HUES48 (cell line): ENCODE measurements around the gene MIPOL1.
"Not testable (repeated sequence)": the region's sequence is repeated elsewhere in the genome, so short reads cannot be mapped to it uniquely, and the experiment has no call there.

Experiments
- H3K27ac ChIP-seq: one replicate; pipeline ENCODE4 v1.7.0; 2013; ENCODE audit warnings: low read depth, low read length, inconsistent platforms
- H3K27me3 ChIP-seq: 2 replicates; pipeline ENCODE4 v1.6.1; 2013; ENCODE audit warnings: mild to moderate bottlenecking, low read length; ENCODE audit not compliant: control insufficient read depth, insufficient read depth
- H3K36me3 ChIP-seq: 2 replicates; pipeline ENCODE4 v1.6.1; 2013; ENCODE audit warnings: low read length; ENCODE audit not compliant: control insufficient read depth, insufficient read depth
- H3K4me1 ChIP-seq: 2 replicates; pipeline ENCODE4 v1.6.1; 2013; ENCODE audit warnings: mild to moderate bottlenecking, low read length; ENCODE audit not compliant: control insufficient read depth, insufficient read depth
- H3K4me3 ChIP-seq: 2 replicates; pipeline ENCODE4 v1.5.1; 2013; ENCODE audit warnings: mild to moderate bottlenecking, low read depth, low read length
- H3K9ac ChIP-seq: 2 replicates; pipeline ENCODE4 v1.6.1; 2013; ENCODE audit warnings: mild to moderate bottlenecking, low read depth, low read length, moderate library complexity
- H3K9me3 ChIP-seq: 2 replicates; pipeline ENCODE4 v1.6.1; 2013; ENCODE audit warnings: low read length; ENCODE audit not compliant: control insufficient read depth, insufficient read depth

Gene MIPOL1

DNA sequence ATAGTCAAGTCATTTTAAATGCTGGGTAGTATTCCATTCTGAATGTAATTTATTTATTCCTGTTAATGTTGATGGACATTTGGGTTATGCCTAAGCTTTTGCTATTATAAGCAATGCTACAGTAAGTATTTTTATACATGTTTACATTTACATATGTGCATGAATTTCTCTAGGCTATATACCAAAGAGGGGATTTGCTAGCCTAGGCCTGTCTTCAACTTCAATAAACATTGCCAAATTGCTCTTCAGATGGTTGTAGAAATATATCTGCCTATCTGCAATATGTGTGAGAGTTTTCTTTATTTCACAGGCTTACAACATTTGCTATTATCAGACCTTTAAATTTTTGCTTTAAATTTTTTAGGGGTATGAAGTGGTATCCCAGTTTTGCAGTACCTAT, 87.0 kb downstream of the MIPOL1 start:
- Histone ChIP-seq H3K27ac (no peak overlapping the region), H3K36me3 (no peaks in the 10 kb centered on the region), H3K9me3 (no peaks in the 10 kb centered on the region), H3K27me3 (no peaks in the 10 kb centered on the region), H3K9ac (no peak overlapping the region), H3K4me3 (no peak overlapping the region), H3K4me1 (no peaks in the 10 kb centered on the region)

DNA sequence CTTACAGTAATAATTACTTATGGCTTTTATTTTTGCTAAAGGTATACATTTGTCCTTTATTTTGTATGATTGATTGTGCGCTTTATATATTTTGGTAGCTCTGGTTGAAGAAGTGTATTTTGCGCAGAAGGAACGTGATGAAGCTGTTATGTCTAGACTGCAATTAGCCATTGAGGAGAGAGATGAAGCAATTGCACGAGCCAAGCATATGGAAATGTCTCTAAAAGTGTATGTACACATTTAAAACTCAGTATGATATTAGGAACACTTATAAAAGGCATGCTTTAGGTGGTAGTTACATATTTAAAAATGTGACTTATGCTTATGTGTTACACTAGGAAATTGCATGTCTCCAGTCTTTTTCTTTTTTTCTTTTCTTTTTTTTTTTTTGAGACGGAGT, 87.5 kb downstream of the MIPOL1 start:
- H3K4me3 ChIP-seq, result no peak overlapping the region
- H3K36me3 ChIP-seq, result 0 out of 2 replicates have a peak, but pooled peaks cover 1% of the 10 kb centered on the region
- no peak overlapping the region for H3K9ac ChIP-seq
- H3K27ac ChIP-seq, result no peak overlapping the region
- H3K27me3 ChIP-seq, result no peaks in the 10 kb centered on the region
- no peaks in the 10 kb centered on the region for H3K4me1 ChIP-seq
- H3K9me3 ChIP-seq, result no peaks in the 10 kb centered on the region

DNA sequence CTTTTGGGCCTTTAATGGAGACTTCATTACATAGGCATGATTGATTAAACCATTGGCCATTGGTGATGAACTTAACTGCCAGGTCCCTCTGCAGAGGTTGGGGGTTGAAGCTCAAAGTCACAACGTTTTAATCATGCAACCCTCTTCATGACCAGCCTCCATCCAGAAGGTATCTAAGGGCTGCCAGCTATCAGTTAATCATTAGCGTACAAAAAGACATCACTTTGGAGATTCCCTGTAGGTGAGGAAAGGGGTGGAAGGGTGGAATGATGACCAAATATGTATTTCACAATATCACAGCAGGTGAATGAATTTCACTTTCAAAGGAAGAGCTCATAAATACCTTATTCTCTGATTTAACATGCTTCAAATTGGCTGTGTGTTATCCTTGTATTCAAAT, 92.0 kb downstream of the MIPOL1 start:
- Histone ChIP-seq H3K9me3 (peaks cover 26% of the 10 kb centered on the region), H3K4me1 (no peaks in the 10 kb centered on the region), H3K27me3 (no peaks in the 10 kb centered on the region), H3K36me3 (peaks cover 10% of the 10 kb centered on the region), H3K4me3 (no peak overlapping the region), H3K9ac (no peak overlapping the region), H3K27ac (no peak overlapping the region)

DNA sequence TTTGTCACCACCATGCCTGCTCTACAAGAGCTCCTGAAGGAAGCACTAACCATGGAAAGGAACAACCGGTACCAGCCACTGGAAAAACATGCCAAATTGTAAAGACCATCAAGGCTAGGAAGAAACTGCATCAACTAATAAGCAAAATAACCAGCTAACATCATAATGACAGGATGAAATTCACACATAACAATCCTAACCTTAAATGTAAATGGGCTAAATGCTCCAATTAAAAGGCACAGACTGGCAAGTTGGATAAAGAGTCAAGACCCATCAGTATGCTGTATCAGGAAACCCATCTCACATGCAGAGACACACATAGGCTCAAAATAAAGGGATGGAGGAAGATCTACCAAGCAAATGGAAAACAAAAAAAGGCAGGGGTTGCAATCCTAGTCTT, 97.5 kb downstream of the MIPOL1 start:
- peaks cover 26% of the 10 kb centered on the region for H3K9me3 ChIP-seq
- not testable (repeated sequence) for H3K27me3 ChIP-seq, H3K9ac ChIP-seq, H3K27ac ChIP-seq, H3K36me3 ChIP-seq, H3K4me1 ChIP-seq, H3K4me3 ChIP-seq

DNA sequence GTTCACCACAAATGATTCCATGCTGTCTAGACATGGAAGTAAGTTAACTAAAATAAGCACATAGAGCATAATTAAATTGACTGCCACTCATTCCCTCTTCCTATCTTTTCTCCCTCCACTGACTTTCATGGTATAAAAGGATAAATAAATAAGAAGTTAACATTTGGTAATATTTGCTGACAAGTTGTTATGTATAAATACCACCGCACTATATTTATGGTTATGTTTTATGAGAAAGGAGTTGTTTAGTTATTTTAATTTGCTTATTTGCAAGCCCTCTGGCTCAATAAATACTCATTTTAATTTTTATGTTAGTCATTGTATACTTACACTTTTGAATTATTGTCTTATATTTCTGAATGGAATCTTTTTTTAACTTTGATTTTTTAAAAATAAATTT, 113.5 kb downstream of the MIPOL1 start:
- Histone ChIP-seq H3K36me3 (no peaks in the 10 kb centered on the region), H3K27me3 (no peaks in the 10 kb centered on the region), H3K27ac (no peak overlapping the region), H3K9me3 (no peaks in the 10 kb centered on the region), H3K4me1 (no peaks in the 10 kb centered on the region), H3K4me3 (no peak overlapping the region), H3K9ac (no peak overlapping the region)

DNA sequence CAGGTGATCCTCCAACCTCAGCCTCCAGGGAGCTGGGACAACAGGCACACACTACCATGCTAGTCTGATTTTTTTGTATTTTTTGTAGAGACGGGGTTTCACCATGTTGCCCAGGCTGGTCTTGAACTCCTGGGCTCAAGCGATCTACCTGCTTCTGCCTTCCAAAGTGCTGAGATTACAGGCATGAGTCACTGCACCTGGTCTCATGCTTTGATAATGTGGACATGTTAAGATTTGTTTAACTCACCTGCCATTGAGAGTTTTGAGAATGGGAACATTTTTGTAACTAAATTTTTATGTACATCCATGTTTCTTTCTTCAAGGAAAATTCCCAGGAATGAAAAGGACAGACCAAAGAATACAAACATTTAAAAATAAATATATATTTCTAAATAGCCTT, 121.2 kb downstream of the MIPOL1 start:
- Histone ChIP-seq H3K27me3 (no peaks in the 10 kb centered on the region), H3K27ac (no peak overlapping the region), H3K9me3 (no peaks in the 10 kb centered on the region), H3K9ac (no peak overlapping the region), H3K36me3 (no peaks in the 10 kb centered on the region), H3K4me3 (no peak overlapping the region), H3K4me1 (no peaks in the 10 kb centered on the region)

DNA sequence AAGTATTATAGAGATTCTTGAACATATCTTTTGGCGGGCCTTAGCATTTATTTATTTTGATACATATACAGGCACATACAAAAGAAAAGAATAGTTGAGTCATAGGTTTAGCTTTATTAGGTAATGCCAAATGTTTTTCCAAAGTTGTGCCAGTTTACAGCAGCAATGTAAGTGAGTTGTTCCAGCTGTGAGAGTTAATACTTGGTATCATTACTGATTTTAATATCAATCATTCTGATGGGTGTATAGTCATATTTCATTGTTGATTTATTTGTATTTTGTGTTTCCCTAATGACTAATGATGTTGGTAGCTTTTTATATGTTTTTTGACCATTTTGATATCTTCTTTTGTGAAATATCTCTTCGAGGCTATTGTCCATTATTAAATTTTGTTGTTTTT, 122.4 kb downstream of the MIPOL1 start:
- Histone ChIP-seq H3K4me1 (no peaks in the 10 kb centered on the region), H3K9me3 (no peaks in the 10 kb centered on the region), H3K27me3 (no peaks in the 10 kb centered on the region), H3K27ac (no peak overlapping the region), H3K36me3 (no peaks in the 10 kb centered on the region), H3K4me3 (no peak overlapping the region), H3K9ac (no peak overlapping the region)

DNA sequence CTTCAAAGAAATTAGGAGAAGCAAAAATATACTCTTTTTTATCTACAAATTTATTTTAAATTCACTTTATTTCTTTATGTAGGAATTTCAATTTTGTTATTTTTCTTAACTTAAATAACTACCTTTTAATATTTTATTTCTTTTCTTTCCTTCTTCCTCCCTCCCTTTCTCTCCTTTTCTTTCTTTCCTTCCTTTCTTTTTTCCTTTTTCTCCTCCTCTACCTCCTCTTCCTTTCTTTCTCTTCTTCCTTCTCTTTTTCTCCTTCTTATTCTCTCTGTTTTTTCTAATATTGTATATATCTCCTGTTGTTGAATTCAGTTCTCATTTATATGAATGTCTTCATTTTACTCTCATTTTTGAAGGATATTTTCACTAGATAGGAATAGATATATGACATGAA, 127.6 kb downstream of the MIPOL1 start:
- Histone ChIP-seq H3K27ac (no peak overlapping the region), H3K4me1 (no peaks in the 10 kb centered on the region), H3K36me3 (no peaks in the 10 kb centered on the region), H3K9ac (no peak overlapping the region), H3K4me3 (no peak overlapping the region), H3K27me3 (no peaks in the 10 kb centered on the region), H3K9me3 (no peaks in the 10 kb centered on the region)

DNA sequence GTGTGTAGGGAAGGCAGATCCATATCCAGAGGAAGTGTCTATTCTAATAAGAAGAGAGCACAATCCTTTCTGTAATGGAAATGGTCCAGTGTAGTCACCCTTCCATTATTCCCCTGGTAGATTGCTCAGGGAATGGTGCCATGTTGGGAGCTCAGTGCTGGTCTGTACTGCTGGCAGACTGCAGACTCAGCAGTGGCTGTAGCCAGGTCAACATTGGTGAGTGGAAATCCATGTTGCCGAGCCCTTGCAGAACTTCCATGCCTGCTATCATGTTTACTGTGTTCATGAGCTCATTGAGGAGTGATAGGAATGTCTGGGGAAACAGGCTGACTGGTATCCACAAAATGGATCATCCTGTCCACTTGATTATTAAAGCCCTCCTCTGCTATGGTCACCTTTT, 128.7 kb downstream of the MIPOL1 start:
- H3K27me3 ChIP-seq, result no peaks in the 10 kb centered on the region
- H3K9me3 ChIP-seq, result no peaks in the 10 kb centered on the region
- no peak overlapping the region for H3K27ac ChIP-seq
- no peak overlapping the region for H3K9ac ChIP-seq
- no peak overlapping the region for H3K4me3 ChIP-seq
- H3K4me1 ChIP-seq, result no peaks in the 10 kb centered on the region
- H3K36me3 ChIP-seq, result no peaks in the 10 kb centered on the region

DNA sequence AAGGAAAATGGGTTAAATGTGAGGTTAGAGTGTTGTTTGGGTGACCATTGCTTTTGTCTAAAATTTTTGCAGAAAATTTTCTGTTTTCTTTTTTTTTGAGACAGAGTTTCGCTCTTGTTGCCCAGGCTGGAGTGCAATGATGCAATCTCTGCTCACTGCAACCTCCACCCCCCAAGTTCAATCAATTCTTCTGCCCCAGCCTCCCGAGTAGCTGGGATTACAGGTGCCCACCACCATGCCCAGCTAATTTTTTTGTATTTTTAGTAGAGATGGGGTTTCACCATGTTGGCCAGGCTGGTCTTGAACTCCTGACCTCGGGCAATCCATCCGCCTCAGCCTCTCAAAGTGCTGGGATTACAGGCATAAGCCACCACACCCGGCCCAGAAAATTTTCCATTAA, 130.2 kb downstream of the MIPOL1 start:
- H3K9me3 ChIP-seq, H3K4me3 ChIP-seq, H3K9ac ChIP-seq, H3K27ac ChIP-seq, H3K36me3 ChIP-seq, H3K27me3 ChIP-seq, H3K4me1 ChIP-seq: not testable (repeated sequence)

DNA sequence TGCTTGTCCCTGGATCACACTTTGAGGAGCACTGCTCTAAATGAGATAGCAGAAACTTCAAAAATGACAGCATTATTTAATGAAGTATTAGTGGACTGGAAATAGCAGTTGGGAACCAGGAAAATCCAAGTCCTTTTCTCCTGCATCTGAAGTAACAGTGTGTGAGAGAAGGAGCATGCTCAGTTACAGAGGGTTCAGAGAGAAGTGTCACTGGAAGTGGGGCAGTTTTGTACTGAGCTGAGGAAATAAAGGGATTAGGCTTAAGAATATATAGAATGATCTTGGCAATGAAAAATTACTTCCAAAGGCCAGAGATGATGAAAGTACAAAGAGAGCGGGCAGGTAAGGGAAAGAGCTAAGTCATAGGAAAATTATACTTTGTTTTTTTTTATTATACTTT, 130.9 kb downstream of the MIPOL1 start:
- Histone ChIP-seq H3K4me3 (no peak overlapping the region), H3K27me3 (no peaks in the 10 kb centered on the region), H3K4me1 (no peaks in the 10 kb centered on the region), H3K9me3 (no peaks in the 10 kb centered on the region), H3K36me3 (no peaks in the 10 kb centered on the region), H3K27ac (no peak overlapping the region), H3K9ac (no peak overlapping the region)
